ENCODE results near the gene PRKCE. TPM values are rescaled to one million over a fixed set of nuclear protein-coding genes. Genes with fewer than 3 reads are reported as not detected.

Gene PRKCE
- total RNA-seq, 1 donor from 2014 or later = 21.0 TPM

DNA sequence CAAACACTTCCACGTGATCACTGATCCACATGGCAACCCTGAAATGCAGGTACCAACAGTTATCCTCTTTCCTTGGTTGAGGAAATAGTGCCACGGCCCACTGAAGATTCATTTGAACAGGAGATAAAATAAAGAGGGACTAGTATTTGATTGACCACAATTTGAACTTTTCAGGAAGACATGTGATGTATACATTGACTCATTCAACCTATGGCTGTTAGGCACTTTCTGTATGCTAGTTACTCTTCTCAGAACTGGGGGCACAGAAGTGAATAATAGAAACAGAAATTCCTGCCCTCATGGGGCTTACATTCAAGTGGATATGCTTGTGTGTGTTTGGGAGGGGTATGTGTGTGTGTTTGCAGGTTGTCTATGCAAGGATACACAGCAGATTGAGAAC, 199.6 kb downstream of the PRKCE start:
- Histone ChIP-seq H3K4me3 (ENCODE audit: low read depth, low read length) (no peak overlapping the region), H3K36me3 (ENCODE audit: control insufficient read depth, insufficient read depth, low read length) (no peaks in the 10 kb centered on the region), H3K27me3 (ENCODE audit: control insufficient read depth, insufficient read depth, low read length) (no peaks in the 10 kb centered on the region)
- DNase-seq (ENCODE audit: low read depth) = no peak
- TF ChIP-seq, protein P1, sequence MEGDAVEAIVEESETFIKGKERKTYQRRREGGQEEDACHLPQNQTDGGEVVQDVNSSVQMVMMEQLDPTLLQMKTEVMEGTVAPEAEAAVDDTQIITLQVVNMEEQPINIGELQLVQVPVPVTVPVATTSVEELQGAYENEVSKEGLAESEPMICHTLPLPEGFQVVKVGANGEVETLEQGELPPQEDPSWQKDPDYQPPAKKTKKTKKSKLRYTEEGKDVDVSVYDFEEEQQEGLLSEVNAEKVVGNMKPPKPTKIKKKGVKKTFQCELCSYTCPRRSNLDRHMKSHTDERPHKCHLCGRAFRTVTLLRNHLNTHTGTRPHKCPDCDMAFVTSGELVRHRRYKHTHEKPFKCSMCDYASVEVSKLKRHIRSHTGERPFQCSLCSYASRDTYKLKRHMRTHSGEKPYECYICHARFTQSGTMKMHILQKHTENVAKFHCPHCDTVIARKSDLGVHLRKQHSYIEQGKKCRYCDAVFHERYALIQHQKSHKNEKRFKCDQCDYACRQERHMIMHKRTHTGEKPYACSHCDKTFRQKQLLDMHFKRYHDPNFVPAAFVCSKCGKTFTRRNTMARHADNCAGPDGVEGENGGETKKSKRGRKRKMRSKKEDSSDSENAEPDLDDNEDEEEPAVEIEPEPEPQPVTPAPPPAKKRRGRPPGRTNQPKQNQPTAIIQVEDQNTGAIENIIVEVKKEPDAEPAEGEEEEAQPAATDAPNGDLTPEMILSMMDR (IDR thresholded peaks at IDR 0.05; ENCODE audit: insufficient read depth, low read length, poor library complexity, severe bottlenecking) = no peak

DNA sequence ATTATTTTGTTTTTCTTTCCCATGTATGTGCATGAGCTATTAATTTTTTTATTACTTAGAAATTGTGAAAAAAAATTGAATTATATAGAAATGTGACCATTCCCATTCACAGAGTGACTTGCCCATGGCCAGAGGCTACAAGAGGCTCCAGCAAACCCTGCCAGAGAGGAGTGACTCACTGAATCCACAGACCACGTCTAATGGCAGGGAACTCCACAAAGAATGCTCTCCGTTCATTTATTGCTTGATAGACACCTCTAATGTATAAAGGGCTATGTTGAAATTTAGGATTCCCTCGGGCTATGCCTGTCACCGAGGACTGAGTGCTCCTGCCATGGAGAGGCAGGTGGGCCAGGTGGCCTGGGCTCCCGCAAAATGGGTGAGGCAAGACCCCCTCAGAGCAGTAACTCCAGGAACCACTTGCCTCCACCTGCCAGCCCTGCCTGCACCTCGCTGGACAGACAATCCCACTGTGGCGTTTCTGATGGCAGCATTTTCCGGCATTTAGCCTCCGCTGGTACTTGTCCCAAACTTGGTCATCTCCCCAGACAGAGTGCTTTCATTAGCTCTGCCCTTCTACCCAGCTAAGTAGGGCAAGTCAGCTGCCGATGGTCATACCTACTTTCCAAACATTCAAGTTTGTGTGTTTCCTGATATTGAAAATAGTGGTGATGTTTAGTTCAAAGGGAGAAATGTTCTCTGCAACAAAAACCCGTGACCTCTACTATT, 200.3 kb downstream of the PRKCE start:
- Histone ChIP-seq H3K4me3 (ENCODE audit: low read depth, low read length) (no peak overlapping the region), H3K27me3 (ENCODE audit: control insufficient read depth, insufficient read depth, low read length) (no peaks in the 10 kb centered on the region), H3K36me3 (ENCODE audit: control insufficient read depth, insufficient read depth, low read length) (no peaks in the 10 kb centered on the region)
- TF ChIP-seq, protein P1 (IDR thresholded peaks at IDR 0.05; ENCODE audit: insufficient read depth, low read length, poor library complexity, severe bottlenecking) = no peak
- DNase-seq (ENCODE audit: low read depth) = peak; percentile 45

DNA sequence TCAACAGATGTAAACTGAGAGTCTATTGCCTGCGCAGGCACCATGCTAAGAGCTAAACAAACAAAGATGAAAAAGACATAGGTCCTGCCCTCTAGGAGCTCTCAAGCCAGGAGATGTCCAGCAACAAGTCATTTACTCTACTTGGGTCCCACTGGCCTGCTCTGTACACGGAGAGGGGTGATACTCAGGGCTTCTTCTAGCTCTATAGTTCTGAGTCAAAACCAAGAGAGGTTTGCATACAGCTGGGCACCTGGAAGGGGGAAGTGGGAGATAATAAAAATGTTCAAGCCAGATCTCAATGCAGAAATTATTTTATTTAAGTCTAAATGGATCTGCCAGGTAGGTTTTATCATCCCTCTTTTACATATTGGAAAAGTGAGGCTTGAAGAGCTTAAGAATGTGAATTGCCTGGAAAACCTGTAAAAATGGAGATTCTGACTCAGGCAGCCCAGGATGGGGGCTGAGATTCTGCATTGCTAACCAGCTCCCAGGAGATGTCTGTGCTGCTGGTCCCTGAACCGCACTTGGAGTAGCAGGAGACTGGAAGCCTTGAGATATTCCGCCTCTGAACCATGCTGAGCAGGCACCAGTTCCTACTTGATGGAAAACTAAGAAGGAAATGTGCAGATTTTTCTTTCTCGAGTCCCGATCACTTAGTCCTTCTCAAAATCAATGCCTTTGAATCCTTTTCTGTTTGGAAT, 201.1 kb downstream of the PRKCE start:
- no peak for DNase-seq (ENCODE audit: low read depth)
- H3K27me3 ChIP-seq (ENCODE audit: control insufficient read depth, insufficient read depth, low read length) = no peaks in the 10 kb centered on the region
- TF ChIP-seq, protein P1 (IDR thresholded peaks at IDR 0.05; ENCODE audit: insufficient read depth, low read length, poor library complexity, severe bottlenecking) = no peak
- no peak overlapping the region for H3K4me3 ChIP-seq (ENCODE audit: low read depth, low read length)
- H3K36me3 ChIP-seq (ENCODE audit: control insufficient read depth, insufficient read depth, low read length) = no peaks in the 10 kb centered on the region

DNA sequence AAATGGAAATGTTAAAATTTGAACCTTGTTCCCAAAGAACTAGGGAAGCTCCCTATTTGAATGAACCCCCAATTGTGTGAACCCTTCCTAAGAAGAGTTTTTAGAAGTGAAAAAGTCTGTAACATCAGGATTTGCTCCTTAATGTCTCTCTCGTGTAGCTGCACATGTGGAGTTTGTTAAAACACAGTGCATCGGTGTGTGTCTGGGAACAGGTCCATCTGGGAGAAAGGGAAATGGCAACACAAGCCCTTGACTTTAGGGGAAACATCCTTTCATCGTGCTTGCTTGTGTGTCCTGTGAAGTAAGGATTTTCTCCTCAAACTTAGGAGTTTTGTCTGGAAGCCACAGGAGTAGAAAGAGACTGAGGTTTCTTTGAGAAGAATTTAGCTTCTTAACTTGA, 203.9 kb downstream of the PRKCE start:
- no peak for DNase-seq (ENCODE audit: low read depth)
- no peak overlapping the region for H3K4me3 ChIP-seq (ENCODE audit: low read depth, low read length)
- no peaks in the 10 kb centered on the region for H3K36me3 ChIP-seq (ENCODE audit: control insufficient read depth, insufficient read depth, low read length)
- no peaks in the 10 kb centered on the region for H3K27me3 ChIP-seq (ENCODE audit: control insufficient read depth, insufficient read depth, low read length)
- TF ChIP-seq, protein P1 (IDR thresholded peaks at IDR 0.05; ENCODE audit: insufficient read depth, low read length, poor library complexity, severe bottlenecking) = no peak

DNA sequence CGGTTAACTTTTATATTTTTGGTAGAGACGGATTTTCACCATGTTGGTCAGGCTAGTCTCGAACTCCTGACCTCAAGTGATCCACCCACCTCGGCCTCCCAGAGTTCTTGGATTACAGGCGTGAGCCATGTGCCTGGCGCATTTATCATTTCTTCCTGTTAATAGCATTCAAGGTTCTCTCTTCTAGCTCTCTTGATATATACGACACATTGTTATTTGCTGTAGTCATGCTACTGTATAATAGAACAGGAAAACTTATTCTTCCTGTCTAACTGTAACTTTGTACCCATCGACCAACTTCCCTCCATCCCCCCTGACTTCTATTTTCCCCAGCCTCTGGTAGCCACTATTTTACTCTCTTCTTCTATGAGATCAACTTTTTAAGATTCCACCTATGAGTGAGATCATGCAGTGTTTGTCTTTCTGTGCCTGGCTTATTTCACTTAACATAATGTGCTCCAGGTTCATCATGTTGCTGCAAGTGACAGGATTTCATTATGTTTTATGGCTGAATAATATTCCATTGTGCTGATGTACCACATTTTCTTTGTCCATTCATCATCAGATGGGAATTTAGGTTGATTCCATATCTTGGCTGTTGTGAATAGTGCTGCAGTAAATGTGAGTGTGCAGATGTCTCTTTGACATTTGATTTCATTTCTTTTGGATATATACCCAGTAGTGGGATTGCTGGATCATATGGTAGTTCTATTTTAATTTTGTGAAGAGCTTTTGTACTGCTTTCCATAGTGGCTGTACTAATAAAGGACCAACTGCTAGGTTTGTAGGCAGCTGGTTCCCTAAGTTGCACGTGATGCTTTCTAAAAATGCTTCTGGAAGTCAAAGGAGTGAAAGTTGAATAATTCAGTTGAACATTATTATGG, 205.2 kb downstream of the PRKCE start:
- H3K4me3 ChIP-seq (ENCODE audit: low read depth, low read length) = no peak overlapping the region
- no peaks in the 10 kb centered on the region for H3K27me3 ChIP-seq (ENCODE audit: control insufficient read depth, insufficient read depth, low read length)
- H3K36me3 ChIP-seq (ENCODE audit: control insufficient read depth, insufficient read depth, low read length) = no peaks in the 10 kb centered on the region
- TF ChIP-seq, protein P1 (IDR thresholded peaks at IDR 0.05; ENCODE audit: insufficient read depth, low read length, poor library complexity, severe bottlenecking) = no peak
- no peak for DNase-seq (ENCODE audit: low read depth)
